Vagina (tissue), 2 donors: Measurements from ENCODE around the gene TMEM163.
"Not testable (repeated sequence)": the region's sequence is repeated elsewhere in the genome, so short reads cannot be mapped to it uniquely, and the experiment has no call there.

ENCODE experiments used
- POLR2AphosphoS5 ChIP-seq, 2 donors: sonication (generic); formaldehyde crosslinking; IDR thresholded peaks; one replicate each; pipeline ENCODE4 v1.9.0; 2017; ENCODE audit warnings: antibody characterized with exemption in 2 of 2, mild to moderate bottlenecking in 2 of 2, low read depth in 1 of 2; ENCODE audit not compliant: insufficient read depth in 1 of 2
- TF ChIP-seq, protein P1 (sequence below), 3 experiments: fragments of 450-650 bp in 2 of 3; fragments of 200-600 bp in 1 of 3; sonication (generic) in 1 of 3; IDR thresholded peaks; one replicate each; pipeline ENCODE4 v1.5.1; 2017 to 2019; ENCODE audit warnings: antibody characterized with exemption in 3 of 3, mild to moderate bottlenecking in 2 of 3, moderate library complexity in 2 of 3

DNA sequence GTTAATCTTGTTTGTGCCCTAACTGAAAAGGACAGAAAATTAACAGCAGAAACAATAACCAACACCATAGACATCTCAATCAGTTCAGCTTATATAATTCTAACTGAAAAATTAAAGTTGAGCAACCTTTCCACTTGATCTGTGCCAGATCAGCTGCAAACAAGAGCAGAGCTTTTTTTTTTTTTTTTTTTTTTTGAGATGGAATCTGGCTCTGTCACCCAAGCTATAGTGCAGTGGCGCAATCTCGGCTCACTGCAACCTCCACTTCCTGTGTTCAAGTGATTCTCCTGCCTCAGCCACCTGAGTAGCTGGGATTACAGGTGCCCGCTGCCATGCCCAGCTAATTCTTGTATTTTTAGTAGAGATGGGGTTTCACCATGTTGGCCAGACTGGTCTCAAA, 103.3 kb downstream of the TMEM163 start:
- TF ChIP-seq, protein P1, sequence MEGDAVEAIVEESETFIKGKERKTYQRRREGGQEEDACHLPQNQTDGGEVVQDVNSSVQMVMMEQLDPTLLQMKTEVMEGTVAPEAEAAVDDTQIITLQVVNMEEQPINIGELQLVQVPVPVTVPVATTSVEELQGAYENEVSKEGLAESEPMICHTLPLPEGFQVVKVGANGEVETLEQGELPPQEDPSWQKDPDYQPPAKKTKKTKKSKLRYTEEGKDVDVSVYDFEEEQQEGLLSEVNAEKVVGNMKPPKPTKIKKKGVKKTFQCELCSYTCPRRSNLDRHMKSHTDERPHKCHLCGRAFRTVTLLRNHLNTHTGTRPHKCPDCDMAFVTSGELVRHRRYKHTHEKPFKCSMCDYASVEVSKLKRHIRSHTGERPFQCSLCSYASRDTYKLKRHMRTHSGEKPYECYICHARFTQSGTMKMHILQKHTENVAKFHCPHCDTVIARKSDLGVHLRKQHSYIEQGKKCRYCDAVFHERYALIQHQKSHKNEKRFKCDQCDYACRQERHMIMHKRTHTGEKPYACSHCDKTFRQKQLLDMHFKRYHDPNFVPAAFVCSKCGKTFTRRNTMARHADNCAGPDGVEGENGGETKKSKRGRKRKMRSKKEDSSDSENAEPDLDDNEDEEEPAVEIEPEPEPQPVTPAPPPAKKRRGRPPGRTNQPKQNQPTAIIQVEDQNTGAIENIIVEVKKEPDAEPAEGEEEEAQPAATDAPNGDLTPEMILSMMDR (IDR thresholded peaks at IDR 0.05), result not testable (repeated sequence)
- not testable (repeated sequence) for TF ChIP-seq POLR2AphosphoS5 (IDR thresholded peaks at IDR 0.05; ENCODE audit: insufficient read depth in 1 of 2, low read depth in 1 of 2)
